Measurements from ENCODE around the gene R3HDM1. TPM values are rescaled to one million over a fixed set of nuclear protein-coding genes. Genes with fewer than 3 reads are reported as not detected.

The R3HDM1 gene
- total RNA-seq, 1 donor from 2014 or later: 63.0 TPM

DNA sequence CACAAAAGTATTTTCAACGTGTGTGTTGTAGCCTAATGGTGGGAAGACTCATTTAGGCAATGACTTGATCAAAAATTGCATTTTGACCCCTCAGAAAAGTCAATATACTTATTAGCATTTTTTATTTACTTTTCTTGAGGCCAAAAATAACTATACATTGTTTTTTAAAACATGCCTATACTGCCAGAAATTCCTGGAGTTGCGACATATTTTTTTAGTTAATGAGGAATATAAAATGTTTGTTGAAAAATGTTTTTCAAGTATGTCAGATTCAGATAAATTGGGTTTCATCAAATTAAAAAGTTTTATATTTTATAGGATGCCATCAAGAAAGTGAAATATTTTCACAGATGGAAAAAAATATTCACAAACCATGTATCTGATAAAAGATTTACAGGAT, 39.6 kb downstream of the R3HDM1 start:
- TF ChIP-seq, protein P1, sequence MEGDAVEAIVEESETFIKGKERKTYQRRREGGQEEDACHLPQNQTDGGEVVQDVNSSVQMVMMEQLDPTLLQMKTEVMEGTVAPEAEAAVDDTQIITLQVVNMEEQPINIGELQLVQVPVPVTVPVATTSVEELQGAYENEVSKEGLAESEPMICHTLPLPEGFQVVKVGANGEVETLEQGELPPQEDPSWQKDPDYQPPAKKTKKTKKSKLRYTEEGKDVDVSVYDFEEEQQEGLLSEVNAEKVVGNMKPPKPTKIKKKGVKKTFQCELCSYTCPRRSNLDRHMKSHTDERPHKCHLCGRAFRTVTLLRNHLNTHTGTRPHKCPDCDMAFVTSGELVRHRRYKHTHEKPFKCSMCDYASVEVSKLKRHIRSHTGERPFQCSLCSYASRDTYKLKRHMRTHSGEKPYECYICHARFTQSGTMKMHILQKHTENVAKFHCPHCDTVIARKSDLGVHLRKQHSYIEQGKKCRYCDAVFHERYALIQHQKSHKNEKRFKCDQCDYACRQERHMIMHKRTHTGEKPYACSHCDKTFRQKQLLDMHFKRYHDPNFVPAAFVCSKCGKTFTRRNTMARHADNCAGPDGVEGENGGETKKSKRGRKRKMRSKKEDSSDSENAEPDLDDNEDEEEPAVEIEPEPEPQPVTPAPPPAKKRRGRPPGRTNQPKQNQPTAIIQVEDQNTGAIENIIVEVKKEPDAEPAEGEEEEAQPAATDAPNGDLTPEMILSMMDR (conservative IDR thresholded peaks at IDR 0.05): no peak
- no peak for DNase-seq (ENCODE audit: low read depth, low spot score)
- Mint-ChIP-seq H3K9me3 (no peaks in the 10 kb centered on the region), H3K4me3 (no peak overlapping the region), H3K27me3 (ENCODE audit: low read depth) (no peaks in the 10 kb centered on the region), H3K27ac (ENCODE audit: unreplicated experiment) (no peak overlapping the region), H3K4me1 (no peaks in the 10 kb centered on the region), H3K36me3 (ENCODE audit: low read depth) (peaks cover 11% of the 10 kb centered on the region)

DNA sequence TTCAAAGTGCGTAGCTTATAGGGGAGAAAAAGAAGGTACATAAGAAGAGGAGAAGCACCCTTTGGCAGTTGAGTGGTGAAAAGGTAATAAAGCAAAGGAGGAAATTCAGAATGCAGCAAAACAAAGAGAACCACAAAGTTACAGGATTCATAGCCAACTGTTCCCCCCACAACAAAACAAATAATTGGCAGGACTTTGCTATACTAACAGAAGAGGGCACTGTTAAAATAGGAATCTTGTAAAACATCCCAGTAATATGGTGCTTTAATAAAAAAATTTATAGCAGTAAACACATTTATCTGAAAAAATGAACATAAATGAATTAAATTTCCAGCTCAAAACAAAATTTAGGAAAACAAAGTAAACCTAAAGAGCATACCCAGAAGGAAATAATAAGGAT, 42.3 kb downstream of the R3HDM1 start:
- Mint-ChIP-seq H3K27me3 (ENCODE audit: low read depth) (no peaks in the 10 kb centered on the region), H3K9me3 (no peaks in the 10 kb centered on the region), H3K4me1 (no peaks in the 10 kb centered on the region), H3K36me3 (ENCODE audit: low read depth) (peaks cover 18% of the 10 kb centered on the region), H3K4me3 (no peak overlapping the region), H3K27ac (ENCODE audit: unreplicated experiment) (no peak overlapping the region)
- TF ChIP-seq, protein P1 (conservative IDR thresholded peaks at IDR 0.05): peak; percentile 17
- DNase-seq (ENCODE audit: low read depth, low spot score): no peak

DNA sequence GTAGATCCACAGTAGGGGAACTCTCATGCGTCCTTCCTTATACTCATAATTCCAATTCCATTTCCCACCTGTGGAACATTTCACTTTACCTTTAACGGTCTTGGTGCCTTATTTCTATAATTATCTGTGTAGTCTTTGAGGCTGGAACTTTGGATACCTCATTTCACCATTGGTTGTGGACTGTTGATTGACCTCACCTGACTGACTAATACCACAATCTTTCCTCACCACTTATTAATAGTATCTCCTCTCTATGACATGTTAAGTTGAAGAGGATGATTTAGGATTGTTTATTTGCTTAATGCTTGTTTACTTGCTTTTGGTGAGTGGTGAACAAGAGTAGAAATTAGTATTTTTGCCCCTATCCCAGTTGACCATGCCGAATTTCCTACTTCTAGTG, 50.0 kb downstream of the R3HDM1 start:
- TF ChIP-seq, protein P1 (conservative IDR thresholded peaks at IDR 0.05): no peak
- Mint-ChIP-seq H3K36me3 (ENCODE audit: low read depth) (peaks cover 8% of the 10 kb centered on the region), H3K9me3 (no peaks in the 10 kb centered on the region), H3K27me3 (ENCODE audit: low read depth) (no peaks in the 10 kb centered on the region), H3K27ac (ENCODE audit: unreplicated experiment) (no peak overlapping the region), H3K4me3 (no peak overlapping the region), H3K4me1 (peaks cover 3% of the 10 kb centered on the region)
- DNase-seq (ENCODE audit: low read depth, low spot score): no peak

DNA sequence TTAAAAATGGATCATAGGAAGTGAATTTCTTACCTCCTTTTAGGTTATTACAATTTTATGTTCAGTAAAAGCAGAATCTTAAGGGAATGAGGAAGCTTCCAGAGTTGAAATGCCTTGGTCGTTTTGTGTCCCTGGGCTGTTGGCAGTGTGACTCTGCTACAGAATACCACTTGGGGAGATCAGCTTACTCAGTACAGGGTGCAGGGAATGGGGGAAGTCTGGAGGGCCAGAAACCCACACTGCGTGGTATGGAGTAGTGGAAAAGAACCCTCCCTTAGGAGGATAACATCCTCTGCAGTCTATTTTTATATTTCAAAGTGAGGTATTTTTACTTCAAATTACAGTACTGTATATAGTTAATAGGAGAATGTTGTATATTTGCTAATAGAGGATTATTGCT, 51.1 kb downstream of the R3HDM1 start:
- TF ChIP-seq, protein P1 (conservative IDR thresholded peaks at IDR 0.05): no peak
- Mint-ChIP-seq H3K4me1 (peaks cover 5% of the 10 kb centered on the region), H3K9me3 (no peaks in the 10 kb centered on the region), H3K4me3 (no peak overlapping the region), H3K27ac (ENCODE audit: unreplicated experiment) (no peak overlapping the region), H3K36me3 (ENCODE audit: low read depth) (peaks cover 4% of the 10 kb centered on the region), H3K27me3 (ENCODE audit: low read depth) (no peaks in the 10 kb centered on the region)
- no peak for DNase-seq (ENCODE audit: low read depth, low spot score)

DNA sequence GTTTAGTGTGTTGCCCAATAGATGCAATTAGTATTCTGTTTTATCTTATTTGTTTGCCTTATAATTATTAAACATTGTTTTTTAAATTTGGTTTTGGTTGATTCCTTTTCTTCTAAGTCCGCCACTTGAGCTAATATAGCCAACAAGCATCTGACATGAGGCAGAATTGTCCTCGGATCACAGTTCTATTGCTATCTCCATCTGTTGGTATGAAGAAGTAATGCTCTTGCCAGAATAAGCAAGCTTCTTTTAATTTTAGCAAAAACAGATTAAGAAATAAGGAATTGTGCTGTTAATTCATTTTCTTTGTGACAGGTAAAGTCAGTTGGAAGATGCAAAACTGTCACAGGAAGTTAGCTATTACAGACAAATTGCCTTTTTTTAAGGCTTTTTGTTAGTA, 54.3 kb downstream of the R3HDM1 start:
- Mint-ChIP-seq H3K9me3 (no peaks in the 10 kb centered on the region), H3K27ac (ENCODE audit: unreplicated experiment) (no peak overlapping the region), H3K4me1 (peaks cover 18% of the 10 kb centered on the region), H3K27me3 (ENCODE audit: low read depth) (no peaks in the 10 kb centered on the region), H3K4me3 (no peak overlapping the region), H3K36me3 (ENCODE audit: low read depth) (peaks cover 2% of the 10 kb centered on the region)
- no peak for DNase-seq (ENCODE audit: low read depth, low spot score)
- TF ChIP-seq, protein P1 (conservative IDR thresholded peaks at IDR 0.05): peak; percentile 42

DNA sequence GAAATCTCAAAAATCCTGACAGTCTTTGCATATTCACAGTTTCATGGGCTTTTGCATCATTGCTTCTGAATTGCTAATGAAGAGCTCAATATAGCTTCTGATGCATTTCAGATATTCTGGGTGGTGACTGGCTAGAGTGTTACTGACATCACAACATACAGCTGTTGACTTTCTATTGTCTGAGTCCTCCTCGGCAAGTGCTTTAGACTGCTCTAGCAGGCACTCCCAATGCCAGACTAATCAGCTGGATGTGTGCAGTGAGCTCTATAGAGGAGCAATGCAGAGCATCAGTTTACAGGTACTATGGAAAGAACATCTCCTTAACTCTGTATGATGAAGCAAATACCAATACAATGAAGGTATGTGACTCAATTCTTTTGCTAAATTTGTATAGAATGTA, 54.9 kb downstream of the R3HDM1 start:
- Mint-ChIP-seq H3K36me3 (ENCODE audit: low read depth) (peaks cover 2% of the 10 kb centered on the region), H3K4me3 (no peak overlapping the region), H3K9me3 (no peaks in the 10 kb centered on the region), H3K27ac (ENCODE audit: unreplicated experiment) (no peak overlapping the region), H3K27me3 (ENCODE audit: low read depth) (no peaks in the 10 kb centered on the region), H3K4me1 (peaks cover 18% of the 10 kb centered on the region)
- DNase-seq (ENCODE audit: low read depth, low spot score): no peak
- TF ChIP-seq, protein P1 (conservative IDR thresholded peaks at IDR 0.05): no peak

All from neural crest cell (in vitro differentiated cells).